Stomach (tissue), 4 donors: ENCODE results near the gene EDN1.
"Not testable (repeated sequence)": the region's sequence is repeated elsewhere in the genome, so short reads cannot be mapped to it uniquely, and the experiment has no call there.

Experiments used
- EP300 ChIP-seq: sonication (generic); formaldehyde crosslinking; IDR thresholded peaks from one replicate; pipeline ENCODE4 v1.6.1; 2017; ENCODE audit warnings: antibody characterized with exemption
- POLR2A ChIP-seq, 4 donors: fragments of 450-650 bp; IDR thresholded peaks; one replicate each; pipeline ENCODE4 v1.6.1; 2016; ENCODE audit warnings: antibody characterized with exemption in 4 of 4, control low read depth in 2 of 4, mild to moderate bottlenecking in 1 of 4, moderate library complexity in 1 of 4
- POLR2AphosphoS5 ChIP-seq, 3 donors: sonication (generic); formaldehyde crosslinking; IDR thresholded peaks; one replicate each; pipeline ENCODE4 v1.6.1; 2016; ENCODE audit warnings: antibody characterized with exemption in 3 of 3
- TF ChIP-seq, protein P1 (sequence below), 7 experiments: fragments of 450-650 bp in 4 of 7; fragments of 200-600 bp in 3 of 7; sonication (generic) in 3 of 7; IDR thresholded peaks; one replicate each; pipeline ENCODE4 v1.5.1; 2016 to 2019; ENCODE audit warnings: antibody characterized with exemption in 7 of 7, control low read depth in 2 of 7, mild to moderate bottlenecking in 1 of 7

GRCh38 chr6:12332750-12333079 is 42.6 kb downstream of the EDN1 start:
- not testable (repeated sequence) for TF ChIP-seq POLR2A (IDR thresholded peaks at IDR 0.05); EP300; POLR2AphosphoS5 (IDR thresholded peaks at IDR 0.05)
- TF ChIP-seq, protein P1, sequence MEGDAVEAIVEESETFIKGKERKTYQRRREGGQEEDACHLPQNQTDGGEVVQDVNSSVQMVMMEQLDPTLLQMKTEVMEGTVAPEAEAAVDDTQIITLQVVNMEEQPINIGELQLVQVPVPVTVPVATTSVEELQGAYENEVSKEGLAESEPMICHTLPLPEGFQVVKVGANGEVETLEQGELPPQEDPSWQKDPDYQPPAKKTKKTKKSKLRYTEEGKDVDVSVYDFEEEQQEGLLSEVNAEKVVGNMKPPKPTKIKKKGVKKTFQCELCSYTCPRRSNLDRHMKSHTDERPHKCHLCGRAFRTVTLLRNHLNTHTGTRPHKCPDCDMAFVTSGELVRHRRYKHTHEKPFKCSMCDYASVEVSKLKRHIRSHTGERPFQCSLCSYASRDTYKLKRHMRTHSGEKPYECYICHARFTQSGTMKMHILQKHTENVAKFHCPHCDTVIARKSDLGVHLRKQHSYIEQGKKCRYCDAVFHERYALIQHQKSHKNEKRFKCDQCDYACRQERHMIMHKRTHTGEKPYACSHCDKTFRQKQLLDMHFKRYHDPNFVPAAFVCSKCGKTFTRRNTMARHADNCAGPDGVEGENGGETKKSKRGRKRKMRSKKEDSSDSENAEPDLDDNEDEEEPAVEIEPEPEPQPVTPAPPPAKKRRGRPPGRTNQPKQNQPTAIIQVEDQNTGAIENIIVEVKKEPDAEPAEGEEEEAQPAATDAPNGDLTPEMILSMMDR (IDR thresholded peaks at IDR 0.05) = not testable (repeated sequence)
